Measurements from ENCODE around the gene ZNF414.

ZNF414 gene

DNA sequence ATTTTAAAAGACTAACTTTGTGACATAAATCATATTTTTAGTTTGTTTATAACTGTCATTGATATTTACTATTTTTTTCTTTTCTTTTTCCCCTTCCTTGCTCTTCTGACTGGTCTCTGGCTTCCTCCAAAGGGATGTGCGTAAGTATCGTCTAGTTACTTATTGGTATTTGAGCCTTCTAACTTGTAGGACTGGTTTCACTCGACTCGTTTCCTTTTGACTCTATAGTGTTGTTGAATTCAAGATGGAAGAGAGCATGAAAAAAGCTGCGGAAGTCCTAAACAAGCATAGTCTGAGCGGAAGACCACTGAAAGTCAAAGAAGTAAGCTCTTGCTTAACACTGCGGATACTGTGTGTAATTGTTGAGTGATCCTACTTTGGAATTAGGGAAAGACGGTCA, 50.6 kb downstream of the ZNF414 start:
- DNase-seq (ENCODE audit: low read depth), result no peak

DNA sequence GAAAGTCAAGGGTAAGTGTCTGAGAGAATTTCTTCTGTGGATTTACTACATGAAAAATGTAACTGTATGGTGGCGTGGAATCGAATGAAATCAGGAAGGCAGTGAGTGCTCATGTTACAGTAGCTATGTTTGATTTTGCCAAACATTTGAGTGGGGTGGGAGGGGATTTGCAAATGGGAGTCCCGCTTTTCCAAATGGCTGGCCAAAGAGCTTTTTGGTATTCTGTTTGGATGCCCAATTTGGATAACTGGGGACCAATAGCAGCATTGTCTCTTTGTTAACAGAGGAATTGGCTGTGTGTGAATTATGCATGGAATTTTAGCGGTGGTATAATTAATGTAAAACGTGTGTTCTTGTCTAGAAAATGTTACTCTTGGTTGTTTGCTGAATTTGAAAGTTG, 51.4 kb downstream of the ZNF414 start:
- no peak for DNase-seq (ENCODE audit: low read depth)

DNA sequence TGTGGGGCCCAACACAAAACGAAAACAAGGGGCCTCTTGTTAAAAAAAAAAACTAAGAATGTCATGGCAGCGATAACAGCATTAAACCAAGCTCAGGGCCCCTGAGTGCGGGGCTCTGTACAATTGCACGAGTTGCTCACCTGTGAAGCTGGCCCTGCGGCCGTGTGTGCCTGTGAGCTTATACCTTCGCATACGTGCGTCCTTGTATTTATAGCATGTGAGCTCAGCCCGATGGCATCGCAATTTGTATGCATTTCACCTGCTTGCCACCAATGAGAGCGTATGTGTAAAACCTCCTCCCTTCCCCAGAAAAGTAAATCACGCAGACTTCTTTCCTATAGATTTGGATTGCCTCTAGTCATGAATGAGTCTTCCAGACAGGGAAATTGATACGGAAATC, 52.1 kb downstream of the ZNF414 start:
- DNase-seq (ENCODE audit: low read depth), result no peak

DNA sequence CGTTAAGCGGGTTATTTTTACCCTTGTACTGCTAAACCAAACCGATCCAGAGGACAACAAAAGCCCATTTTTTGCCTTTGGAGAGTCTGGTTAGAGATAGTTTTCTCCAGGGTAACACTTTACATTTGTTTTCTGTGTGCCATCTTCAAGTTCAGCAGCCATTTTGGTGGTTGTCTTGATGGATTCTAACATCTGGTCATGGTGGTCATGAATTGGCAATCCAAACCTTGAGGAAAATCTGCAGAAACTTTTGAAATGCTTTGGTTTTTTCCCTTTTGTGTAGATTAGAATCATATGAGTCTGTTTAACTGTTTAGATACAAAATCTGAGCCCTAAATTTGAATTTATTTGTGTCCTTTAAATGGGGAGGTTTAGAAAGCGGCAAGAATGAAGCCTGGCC, 52.6 kb downstream of the ZNF414 start:
- no peak for DNase-seq (ENCODE audit: low read depth)

DNA sequence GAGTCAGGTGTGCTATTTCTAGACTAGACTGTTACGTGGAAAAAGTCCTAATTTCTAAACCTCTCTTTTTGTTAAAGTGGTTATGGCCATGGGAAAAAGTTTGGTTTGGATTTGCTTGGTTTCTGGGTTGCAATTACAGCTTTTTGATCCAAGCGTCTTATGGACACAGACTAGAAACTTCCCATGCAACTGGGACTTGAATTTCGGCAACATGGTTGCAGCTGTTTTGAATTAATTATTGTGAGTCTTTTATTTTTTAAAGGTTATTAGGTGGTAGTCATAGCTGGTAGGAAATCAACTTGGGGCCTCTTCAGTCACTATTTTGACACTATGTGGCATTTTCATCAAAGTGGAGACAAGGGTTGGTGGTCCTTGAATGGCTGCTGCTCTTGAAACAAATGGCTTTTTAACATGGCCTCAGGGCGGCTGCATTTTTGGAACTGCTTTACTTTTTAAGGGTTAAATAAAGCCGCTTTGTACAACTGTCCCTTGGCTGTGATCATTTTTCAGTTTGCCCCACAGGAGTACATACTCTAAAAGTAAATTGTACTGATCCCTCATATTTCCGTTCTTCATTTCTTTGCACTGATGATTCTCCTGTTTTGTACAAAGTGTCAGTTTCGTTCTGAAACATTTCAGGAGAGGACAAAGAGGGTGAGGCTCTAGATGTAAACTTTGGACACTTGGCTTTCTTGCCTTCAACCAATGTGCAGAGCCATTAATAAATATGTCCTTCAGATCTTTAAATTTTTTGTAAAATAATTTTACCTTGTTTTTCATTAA, 53.3 kb downstream of the ZNF414 start:
- no peak for DNase-seq (ENCODE audit: low read depth)
